Colon (tissue), 2 donors: ENCODE results near the gene SMPX.

ENCODE experiments used
- FAIRE-seq: peaks from 2 replicates; lab custom pipeline; 2012; peaks lifted over from hg19 to GRCh38; lab: Jason Lieb, UNC
- donor health status: control.
- donor health status: control.

SMPX gene

DNA sequence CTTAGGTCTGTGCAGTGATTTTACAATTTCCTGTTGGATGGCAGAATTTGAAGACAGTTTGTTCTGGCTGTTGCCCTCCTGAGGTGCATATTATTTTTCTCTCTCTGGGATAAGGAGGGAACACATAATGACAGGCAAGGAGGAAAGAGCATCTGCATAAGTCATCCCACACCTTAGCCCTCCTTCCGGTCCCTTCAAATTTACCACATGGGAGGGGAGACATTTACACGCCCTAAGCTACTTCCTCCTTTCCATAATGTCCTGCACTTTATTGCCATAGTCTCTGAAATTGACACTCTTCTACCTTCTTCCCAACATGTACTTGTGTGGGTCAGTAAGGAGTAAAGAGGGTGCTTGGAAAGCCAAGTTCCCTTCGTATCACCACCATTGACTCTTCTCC lies 13.9 kb downstream of the SMPX start:
- no peak for FAIRE-seq

DNA sequence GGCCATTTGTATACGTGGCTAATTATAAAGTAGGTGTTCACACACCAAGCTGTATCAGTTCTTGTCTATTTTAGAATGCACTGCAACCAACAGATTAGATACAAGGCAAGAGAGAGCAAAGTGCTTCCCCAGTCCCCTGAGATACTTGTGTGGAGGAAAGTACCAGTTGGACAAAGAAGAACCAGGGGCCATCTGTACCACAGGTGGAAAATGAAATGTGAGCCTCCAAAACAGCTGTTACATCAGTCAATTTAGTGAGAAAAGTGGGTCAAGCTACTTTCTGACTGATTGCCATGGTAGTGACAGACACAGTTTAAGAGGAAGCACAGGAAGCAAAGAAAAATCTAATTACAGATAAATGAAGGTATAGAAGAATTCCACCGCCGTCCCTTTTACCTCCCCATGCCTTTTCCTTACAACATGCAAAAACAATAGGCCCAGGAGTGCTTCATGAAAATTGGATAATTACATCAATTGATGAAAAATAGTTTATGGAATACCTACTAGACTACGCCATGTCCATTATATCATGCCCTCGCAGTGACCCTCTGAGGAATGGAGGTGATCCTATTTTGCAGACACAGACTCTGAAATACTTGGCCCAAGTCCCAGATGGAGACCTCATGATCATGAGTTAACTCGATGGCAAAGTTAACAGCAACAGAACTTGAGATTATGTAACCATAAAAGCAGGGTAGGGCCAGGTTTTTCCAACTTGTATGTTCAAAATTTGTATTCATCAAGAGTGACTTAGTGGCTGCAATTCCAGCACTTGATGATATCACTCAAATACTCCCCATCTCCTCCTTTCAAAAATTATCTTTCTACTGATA lies 15.8 kb downstream of the SMPX start:
- no peak for FAIRE-seq

DNA sequence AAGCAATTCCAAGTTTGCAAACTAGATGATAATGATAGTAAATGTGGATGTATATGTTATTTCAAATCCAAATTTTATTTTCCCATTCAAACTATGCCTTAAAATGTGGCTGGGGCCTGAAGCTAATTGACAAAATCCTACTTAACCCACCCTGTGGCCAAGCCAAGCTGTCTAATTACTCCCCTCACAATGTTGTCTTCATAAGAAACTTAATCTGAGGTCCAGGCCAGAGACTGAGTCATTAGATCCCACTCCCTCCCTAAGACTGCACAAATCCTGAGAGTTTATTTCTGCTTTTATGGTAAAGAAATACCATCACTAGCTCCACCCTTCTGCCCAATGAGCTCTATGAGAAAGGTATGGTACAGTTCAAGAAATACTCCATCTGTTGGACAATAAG lies 16.6 kb downstream of the SMPX start:
- no peak for FAIRE-seq

DNA sequence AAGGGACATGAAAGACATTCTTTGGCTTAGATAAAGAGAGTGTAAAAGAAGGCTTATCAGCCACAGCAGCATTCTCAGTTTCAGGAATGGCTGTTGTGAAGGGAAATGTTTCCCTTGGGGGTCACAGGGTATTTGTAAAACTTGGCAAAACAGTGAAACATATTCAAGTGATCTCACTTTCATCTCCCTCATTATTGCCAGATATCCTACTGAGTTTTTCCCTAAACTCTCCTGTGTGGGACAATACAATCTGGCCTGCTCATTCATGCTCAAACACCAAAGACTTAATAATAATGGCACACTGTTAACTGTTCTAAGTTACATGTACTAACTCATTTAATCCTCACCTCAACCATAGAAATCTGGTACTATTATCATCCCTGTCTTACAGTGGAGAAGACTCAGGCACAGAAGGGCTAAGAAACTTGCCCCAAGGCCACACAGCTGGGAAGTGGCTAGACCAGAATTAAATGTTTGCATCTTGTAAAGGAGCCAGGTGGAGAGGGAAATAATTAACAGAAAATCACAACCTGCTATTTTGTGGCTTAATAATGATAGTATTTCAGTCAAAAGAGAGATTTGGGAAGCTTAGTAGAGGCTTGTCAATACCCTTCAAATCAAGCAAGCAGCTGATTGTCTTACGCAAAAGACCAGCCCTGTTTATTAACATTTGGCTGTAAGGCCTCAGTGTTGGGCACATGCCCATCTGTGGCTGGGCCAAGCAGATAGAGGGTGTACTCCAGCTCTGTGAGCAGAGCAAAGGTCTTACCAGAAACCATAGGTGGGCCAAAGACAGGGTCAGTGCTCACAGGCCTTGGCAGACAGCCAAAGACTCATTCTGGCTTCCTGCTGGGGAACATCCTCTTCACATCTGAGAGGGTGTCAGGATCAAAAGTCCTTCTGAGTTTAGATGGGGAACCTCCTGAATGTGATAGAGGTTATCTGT lies 17.3 kb downstream of the SMPX start:
- no peak for FAIRE-seq

DNA sequence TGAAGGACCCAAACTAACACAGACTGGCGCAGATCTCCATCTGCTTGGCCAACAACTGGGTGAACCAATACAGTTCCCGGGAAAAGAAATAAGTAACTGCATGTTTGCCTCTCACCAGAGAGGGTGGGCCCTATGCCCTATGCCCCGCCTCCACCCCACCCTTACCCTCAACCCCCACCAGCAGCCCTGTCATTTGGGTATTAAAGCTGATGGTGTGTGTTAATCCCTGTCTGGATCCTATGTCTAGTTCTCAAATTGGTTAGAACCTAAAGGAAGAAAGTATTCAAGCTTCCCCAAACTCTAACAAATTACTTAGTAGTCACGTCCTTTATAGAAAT lies 19.0 kb downstream of the SMPX start:
- FAIRE-seq = no peak

DNA sequence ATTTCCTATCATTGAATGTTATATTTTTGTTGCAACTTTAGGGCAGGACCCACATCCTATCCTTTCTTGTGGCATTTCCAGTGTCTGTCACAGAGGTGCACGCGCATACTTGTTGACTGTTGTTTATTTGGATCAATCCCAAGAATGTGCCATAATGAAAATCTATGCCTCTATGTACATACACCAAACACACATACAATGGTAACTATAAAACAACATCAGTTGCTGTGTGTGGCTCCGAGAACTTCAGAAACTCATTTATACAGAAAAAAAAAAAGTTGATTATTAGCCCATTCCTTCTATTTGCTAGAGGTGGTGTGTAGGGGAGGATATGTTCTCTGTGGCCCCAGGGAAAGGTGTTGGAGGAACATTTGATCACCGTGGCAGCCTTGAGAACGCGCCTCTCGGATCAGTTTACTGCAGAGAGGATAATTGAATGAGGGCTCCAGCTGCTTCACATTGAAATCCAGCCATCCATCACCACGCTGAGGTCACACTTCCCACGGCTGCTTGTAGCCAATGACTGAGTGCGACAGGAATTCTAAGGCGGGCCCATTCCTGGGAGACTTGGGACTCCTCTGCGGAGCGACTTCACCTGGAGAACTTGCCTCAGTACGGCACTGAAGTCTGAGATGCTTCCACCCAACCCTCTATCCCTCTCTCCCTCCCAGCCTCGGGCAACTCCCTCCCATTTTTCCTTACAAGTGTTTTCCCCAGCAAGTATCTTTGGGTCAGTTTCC lies 19.5 kb downstream of the SMPX start:
- FAIRE-seq = no peak

DNA sequence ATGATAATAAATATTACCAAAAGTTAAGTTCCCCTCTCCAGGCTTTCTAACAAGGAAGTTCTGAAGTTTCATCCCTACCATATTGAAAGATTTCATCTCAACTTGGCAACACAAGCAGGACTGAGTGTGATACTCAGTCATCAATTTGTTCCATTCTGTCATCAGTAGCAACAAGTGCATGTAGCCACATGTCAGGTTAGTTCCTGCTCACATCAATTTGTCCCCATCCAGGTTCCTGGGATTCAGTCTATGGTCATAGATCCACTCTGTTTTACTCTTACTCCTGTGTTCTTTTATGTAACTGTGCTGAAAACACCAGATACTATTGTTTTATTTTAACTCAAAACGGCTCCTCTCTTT lies 22.2 kb downstream of the SMPX start:
- no peak for FAIRE-seq

DNA sequence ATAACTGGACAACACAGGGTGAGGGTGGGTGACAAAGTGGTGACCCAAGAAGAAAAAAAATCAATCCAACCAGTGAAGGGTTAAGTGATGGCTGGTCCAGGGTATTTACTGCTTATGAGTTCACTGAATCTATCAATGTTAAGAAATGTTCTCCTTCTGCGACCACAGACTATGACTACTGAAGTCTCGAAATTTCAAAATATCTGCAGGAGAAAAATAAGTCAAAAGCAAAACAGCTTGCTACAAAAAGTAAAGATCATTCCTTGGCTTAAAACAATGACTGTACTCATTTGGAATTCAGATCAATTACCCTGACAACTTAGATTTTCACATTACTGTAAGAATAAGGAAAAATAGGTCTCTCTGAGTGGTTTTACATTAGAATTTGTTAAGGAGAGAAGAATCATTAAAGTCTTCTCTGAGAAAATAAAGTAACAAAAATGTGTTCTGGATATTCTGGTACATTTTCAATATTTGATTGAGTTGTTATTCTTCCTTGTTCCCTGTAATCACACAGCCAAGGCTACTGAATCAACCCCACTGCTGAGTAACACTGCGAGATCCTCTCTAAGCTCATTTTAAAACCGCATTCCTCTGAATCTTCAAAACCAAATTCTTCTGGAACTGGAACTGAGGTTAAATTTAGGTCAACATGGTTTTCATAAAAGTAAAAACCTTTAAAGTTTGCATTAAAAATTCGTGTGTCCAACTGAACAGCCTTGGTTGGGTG lies 22.7 kb downstream of the SMPX start:
- no peak for FAIRE-seq

DNA sequence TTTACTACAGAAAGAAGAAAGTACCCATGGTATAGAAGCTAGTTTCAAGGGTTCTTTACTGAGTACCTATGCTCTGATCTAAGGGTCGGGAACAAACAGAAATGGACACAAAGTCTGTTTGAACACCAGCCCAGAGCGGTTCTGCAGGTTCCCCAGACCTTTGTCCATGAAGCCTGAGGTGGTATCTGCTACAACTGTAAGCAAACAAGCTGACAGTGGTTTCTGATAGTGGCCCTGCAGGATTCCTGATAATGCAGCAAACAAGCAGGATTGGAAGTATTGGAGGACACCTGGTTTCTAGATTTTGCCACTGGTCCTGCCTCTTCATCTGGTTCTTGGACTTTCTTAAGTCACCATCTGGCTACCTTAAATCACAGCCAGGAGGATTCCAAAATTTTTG lies 23.7 kb downstream of the SMPX start:
- FAIRE-seq = no peak

DNA sequence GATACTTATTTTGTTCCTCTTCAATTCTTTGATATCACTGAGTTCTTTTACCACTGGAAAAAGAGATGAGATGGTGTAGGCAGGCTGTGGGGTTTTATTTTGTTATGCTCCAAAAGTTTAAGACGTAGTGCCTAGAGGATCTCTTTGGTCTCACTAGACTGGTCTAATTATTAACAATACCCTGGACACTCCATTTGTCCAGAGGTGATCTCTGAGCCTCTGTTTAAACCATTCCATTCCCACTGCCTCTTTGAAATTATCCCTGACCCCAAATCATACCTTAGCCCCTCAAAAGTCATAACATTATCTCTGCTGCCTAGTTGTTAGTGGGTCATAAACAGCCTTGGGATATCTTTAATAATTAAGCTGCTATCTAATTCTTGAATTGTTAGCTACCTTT lies 24.2 kb downstream of the SMPX start:
- no peak for FAIRE-seq

DNA sequence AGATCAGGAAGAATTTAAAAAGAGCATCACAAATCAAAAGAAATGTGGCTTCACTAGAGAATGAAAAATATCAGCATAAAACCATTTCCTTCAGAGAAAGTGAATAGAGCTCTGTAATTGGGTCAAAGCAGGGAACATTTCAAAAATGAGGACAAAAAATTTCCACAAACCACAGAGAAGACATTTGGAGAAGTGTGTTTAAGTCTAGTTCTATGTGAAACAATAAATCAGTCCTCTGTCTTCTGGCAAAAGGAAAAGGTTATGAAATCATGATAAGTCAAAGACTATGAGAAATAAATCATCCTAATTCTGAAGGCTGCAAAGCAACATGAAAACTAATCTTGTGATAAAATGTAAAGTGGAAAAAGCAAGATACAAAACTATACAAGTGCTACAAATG lies 27.9 kb downstream of the SMPX start:
- FAIRE-seq = no peak

DNA sequence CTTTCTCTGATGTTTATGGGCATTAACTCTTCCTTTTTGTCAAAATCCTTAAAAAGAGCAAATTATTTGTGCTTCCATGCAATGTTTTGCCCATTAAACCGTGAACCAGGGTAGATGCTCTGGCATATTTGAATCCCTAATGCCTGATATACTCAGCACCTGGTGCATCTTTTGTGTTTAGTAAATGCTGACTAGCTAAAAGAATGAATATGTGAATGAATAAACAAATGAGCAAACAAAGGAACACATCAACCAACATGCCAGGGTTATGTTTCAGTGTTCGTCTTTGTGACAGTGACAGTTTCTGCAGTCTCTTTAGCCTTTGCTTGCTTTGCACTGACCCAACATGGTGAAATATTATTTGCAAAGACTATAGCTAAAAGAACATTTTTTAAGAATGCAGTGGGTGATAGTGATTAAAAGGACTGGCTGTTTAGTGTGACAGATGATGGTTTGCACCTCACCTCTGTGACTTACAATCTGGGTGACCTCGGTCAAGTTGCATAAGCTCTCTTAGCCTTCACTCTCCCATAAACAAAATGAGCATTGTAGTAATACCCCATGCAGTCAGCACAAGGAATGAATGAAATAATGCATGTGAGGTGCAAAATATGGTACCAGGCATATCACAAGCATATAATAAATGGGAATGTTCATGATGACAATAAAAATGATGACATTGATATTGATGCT lies 29.5 kb downstream of the SMPX start:
- no peak for FAIRE-seq

DNA sequence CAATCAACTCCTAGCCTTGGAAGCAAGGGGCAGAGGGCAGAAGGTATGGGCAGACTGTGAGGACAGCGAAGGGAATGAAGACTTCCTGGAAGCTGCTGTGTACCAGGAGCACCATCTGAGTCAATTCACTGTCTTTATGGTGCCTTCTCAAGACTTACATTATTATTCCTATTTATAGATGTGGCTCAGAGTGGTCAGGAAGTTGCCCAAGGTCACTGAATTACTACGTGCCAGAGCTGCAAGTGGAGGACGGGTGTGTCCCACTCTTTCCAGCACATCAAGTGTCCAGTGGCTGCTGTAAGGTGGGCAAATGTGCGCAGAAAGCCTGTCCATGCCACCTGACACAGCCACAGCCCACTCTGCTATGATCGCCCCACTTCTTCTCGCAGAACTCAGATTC lies 32.0 kb downstream of the SMPX start:
- no peak for FAIRE-seq

DNA sequence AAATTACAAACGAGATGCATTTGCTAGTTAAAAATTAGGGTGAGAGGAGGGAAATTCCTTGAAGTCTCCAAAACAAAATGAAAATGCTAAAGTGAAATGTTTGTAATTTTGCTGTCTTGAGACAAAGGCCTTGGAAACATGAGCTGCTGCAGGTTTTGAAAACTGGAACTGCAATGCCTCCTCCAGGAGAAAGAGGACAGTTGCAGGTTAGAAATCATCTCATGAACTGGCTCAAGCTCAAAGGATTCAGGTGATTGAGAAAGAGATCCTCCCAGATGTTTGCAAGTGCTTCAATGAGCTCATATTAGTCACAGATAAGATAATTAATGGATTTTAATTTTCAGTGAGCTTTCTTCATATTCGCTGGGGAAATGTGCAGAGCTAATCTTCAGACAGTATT lies 32.4 kb downstream of the SMPX start:
- no peak for FAIRE-seq

DNA sequence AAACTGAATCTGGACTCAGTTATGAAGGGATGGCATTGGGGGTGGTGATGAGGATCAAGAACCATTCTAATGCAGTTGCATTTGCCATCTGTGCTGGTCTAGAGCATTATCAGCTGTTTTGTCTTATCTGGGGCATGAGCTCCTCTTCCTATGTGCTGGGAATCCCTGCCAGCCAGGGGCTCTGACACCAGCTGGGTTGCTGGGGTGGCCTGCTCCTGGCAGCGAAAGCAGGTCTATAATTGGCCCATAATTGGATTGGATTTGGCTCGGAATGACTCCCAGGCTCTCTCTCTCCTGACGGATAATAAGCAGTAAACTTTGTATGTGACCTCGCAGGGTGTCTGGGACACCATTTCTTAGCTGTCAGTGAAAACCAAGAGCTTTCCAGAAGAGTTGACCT lies 34.1 kb downstream of the SMPX start:
- no peak for FAIRE-seq

DNA sequence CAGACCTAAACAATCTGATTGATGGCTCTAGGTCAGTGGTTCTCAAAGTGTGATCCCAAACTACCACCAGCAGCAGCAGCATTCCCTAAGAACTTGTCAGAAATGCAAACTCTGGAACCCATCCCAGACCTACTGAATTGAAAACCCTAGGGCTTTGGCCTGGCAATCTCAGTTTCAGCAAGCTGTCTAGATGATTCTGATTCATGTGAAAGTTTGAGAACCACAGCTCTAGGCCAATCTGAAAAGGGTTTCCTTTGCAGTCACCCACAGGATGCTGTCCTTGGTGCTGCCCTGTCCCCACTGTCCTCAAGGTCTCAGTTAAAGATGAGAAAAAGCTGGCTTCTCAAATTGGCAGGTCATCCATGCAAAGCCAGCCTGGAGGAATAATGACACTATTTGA lies 34.8 kb downstream of the SMPX start:
- FAIRE-seq = no peak

DNA sequence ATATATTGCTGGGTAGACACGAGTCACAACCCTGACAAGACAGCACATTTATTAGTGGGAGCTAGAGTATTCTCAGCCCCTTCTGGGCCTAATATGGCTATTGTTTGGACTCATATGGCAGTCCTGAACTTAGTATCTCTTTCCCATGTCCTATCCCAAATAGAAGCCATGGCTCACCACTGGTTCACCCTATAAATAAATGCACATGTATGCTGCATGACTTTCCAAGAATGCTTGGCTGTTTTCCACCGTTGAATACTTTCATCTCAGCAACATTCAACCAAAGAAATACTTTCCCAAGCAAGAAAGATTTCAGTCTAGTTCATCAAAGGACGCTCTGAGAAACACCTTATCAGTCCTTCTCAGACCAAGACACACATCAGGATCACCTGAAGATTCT lies 36.7 kb downstream of the SMPX start:
- no peak for FAIRE-seq

DNA sequence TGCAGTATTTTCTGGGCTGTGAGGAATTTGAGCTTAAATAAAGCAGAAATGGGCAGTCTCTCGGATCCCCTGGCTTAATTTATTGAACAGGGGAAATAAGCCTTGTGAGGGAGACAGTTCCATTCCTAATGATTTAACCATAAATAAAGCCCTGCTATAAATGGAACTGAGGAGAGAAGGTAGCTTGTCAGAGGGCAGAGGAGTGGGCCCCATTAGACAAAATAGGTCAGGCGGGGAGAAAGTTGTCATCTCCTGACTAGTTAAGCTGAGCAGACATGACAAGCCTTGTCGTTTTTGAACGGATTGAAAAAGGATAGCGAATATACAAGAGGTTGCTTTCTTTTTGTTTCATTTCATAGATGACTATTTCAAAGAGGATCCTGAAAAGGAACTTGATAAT lies 39.3 kb downstream of the SMPX start:
- no peak for FAIRE-seq

DNA sequence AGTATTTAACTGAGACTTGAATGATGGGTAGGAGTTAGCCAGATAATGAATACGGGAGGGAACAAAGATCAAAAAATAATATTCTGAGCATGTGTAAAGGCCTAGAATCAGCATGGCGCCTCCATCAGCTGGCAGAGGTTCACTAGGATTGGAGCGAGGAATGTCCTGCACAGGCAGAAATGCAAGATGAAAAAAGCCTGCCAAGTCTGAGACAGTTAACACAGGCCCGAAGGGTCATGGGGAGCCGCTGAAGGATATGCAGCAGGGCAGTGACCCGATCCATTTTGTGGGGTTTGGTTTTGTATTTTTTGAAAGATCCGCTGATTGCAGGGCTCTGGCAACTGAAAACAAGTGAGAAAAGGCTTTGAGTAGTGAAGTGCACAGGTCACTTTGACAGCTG lies 40.1 kb downstream of the SMPX start:
- FAIRE-seq = no peak

DNA sequence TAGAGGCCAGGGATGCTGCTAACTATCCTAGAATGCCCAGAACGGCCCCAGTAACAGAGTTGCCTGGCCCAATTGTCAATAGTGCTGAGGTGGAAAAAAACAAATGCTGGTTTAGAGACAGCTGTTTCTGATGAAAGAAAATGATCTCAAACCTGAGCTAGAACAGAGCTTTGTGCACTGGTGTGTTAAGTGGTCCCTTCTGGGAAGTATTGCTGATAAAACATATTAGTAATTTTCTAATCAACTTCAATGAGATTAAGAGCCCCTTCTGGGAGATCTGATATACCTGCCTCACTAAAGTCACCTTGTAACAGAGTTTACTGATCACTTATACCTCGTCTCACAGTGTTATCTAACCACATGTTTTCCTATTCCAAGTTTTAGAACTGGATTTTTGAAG lies 42.1 kb downstream of the SMPX start:
- no peak for FAIRE-seq

DNA sequence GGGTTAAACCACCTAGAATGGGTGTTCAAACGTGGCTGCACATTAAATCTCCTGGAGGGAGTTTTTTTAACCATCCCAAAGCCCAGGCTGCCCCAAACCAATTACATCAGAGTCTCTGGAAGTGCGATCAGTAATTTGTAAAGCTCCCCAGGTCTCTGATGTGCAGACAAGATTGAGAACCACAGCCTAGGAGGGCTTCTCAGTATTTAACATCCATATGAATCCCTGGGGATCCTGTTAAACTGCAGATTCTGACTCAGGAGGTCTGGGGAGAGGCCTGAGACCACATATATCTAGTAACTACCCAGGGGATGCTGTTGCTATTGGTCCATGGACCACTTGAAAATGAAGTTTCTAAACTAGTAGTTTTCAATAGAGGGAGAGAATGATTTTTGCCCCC lies 42.6 kb downstream of the SMPX start:
- no peak for FAIRE-seq

DNA sequence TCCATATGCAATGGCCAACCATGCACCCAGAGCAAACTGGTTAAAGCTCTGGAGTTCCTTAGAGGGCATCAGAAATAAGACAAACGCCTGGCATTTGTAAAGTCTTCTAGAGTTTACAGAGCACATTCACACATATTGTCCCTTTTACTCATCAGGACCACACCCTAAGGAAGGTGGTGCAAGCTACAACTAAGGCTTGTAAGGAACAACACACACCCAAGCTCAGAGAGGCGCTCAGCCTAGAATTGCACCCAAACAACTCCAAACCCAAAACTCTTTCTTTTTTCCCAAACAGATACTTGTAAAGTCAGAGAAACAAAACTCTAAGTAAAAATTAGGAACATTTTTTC lies 46.1 kb downstream of the SMPX start:
- no peak for FAIRE-seq
